GM21825 (cell line): ENCODE data around the gene ZDHHC15.
"Not testable (repeated sequence)": the region's sequence is repeated elsewhere in the genome, so short reads cannot be mapped to it uniquely, and the experiment has no call there.

Experiments used
- ATAC-seq: cut with Tn5 transposase; IDR thresholded peaks from one replicate; pipeline ENCODE4 v1.9.1; 2021; ENCODE audit warnings: mild to moderate bottlenecking, moderate library complexity; ENCODE audit not compliant: unreplicated experiment

ZDHHC15 gene

GRCh38 chrX:75522565-75523431 is at the start of gene ZDHHC15:
ZDHHC15 (minus strand) TSS chrX:75523037; CDS start chrX:75523024, 13 bp downstream.
- ATAC-seq, result no peak

GRCh38 chrX:75560544-75560943 is 37.7 kb upstream of the ZDHHC15 start:
- ATAC-seq, result not testable (repeated sequence)

GRCh38 chrX:75547783-75548182 is 24.9 kb upstream of the ZDHHC15 start:
- no peak for ATAC-seq

- ATAC-seq, result no peak
Observed at GRCh38 chrX:75546724-75547511, 24.1 kb upstream of the ZDHHC15 start.

- ATAC-seq, result no peak
Observed at GRCh38 chrX:75544786-75545185, 21.9 kb upstream of the ZDHHC15 start.

- no peak for ATAC-seq
Observed at GRCh38 chrX:75483933-75484332, 38.9 kb downstream of the ZDHHC15 start.

GRCh38 chrX:75461780-75462179 is 61.1 kb downstream of the ZDHHC15 start:
- not testable (repeated sequence) for ATAC-seq

GRCh38 chrX:75421688-75422230 is 101.1 kb downstream of the ZDHHC15 start:
- no peak for ATAC-seq

GRCh38 chrX:75407153-75407552 is 115.7 kb downstream of the ZDHHC15 start:
- ATAC-seq, result not testable (repeated sequence)

- ATAC-seq, result no peak
Observed at GRCh38 chrX:75390470-75390869, 132.4 kb downstream of the ZDHHC15 start.

- ATAC-seq, result no peak
Observed at GRCh38 chrX:75369721-75370120, 153.1 kb downstream of the ZDHHC15 start.

- ATAC-seq, result no peak
Observed at GRCh38 chrX:75366861-75367260, 156.0 kb downstream of the ZDHHC15 start.

GRCh38 chrX:75365243-75365975 is 157.4 kb downstream of the ZDHHC15 start:
- ATAC-seq, result no peak

GRCh38 chrX:75361788-75362187 is 161.0 kb downstream of the ZDHHC15 start:
- no peak for ATAC-seq

- ATAC-seq, result not testable (repeated sequence)
Observed at GRCh38 chrX:75348601-75349000, 174.2 kb downstream of the ZDHHC15 start.

- ATAC-seq, result no peak
Observed at GRCh38 chrX:75337525-75337924, 185.3 kb downstream of the ZDHHC15 start.

GRCh38 chrX:75335127-75335458 is 187.7 kb downstream of the ZDHHC15 start:
- ATAC-seq, result no peak

- not testable (repeated sequence) for ATAC-seq
Observed at GRCh38 chrX:75334407-75335126, 188.3 kb downstream of the ZDHHC15 start.

GRCh38 chrX:75327607-75328006 is 195.2 kb downstream of the ZDHHC15 start:
- no peak for ATAC-seq
